ENCODE results near the gene CKM.

The CKM gene

DNA sequence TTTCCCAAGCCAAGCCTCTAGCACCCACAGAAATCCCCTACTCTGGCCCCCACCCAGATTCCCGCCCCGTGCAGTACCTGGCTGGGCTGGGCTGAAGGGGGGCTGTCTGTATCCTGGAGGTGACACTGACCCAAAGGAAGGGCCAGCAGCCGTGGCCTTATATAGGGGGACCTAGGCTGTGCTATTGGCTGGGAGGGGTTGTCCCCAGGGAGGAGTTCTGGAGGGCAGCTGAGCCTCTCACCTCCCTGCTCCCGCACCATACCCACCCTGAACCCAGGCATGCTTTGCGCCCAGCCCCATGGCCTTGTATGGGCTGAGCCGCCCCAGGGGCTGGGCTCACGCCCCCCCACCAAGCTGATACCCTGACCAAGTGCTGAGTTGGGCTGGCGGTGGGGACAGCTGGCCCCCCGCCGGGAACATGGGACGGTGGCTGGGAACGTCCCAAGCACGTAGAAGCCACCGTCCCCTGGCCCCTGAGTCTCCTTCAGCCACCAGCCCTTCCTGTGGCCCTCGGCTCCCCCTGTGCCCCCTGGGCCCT is at the start of gene CKM:
Gene CKM (minus strand): TSS at position 132 of the 538 bp plus-strand sequence. CDS start 3,162 bp downstream, outside the sequence.
- no peak for DNase-seq

DNA sequence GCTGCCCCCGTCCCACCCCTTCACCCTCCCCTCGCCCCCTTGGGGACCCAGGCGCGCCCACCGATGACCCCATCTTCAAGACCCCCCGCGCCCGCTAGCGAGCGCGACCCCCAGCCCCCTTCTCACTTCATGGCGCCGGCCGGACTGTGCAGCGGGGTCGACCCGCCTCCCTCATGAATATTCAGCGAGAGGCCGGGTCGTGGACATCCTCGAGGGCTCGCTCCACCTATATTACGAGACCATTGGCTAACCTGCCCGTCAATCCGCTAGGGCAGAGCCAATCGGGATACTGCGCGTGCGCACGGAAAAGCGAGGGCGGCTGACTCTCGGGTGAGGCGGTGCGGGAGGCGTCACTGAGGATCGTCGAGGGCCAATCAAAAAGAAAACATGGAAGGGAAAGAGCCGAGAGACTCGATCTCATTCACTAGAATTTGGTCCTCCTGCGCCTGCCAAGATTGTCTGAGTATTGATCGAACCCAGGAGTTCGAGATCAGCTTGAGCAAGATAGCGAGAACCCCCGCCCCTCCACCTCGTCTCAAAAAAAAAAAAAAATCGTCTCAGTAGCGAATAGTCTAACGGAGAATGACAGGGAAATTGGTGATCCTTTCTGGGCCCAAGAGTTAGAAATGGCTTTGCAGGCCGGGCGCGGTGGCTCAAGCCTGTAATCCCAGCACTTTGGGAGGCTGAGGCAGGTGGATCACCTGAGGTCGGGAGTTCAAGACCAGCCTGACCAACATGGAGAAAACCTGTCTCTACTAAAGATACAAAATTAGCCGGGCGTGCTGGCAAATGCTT is 47.9 kb upstream of the CKM start, which contains the start of gene ERCC2:
Gene ERCC2 (minus strand): TSS at position 164 of the 795 bp plus-strand sequence. CDS start 33 bp downstream, at position 131.
- DNase-seq, result peak; percentile 100

GRCh38 chr19:45368737-45369340 is 46.2 kb upstream of the CKM start:
- DNase-seq, result no peak

DNA sequence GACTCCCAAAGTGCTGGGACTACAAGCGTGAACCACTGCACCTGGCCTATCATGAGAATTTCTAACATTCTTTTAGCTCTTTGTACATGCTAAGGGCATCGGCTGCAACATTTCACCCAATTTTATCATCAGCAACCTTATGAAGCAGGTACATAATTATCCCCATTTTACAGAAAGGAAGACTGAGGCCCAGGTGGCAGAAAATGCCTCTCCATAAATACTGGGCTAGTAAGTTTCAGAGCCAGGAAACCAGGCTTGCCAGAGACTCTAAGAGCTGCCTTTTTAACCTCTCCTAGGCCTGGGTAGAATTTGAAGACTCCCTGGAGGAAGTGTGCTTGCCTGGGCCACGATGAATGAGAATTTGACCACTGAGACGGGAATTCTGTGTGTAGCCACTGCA is 45.5 kb upstream of the CKM start:
- no peak for DNase-seq

DNA sequence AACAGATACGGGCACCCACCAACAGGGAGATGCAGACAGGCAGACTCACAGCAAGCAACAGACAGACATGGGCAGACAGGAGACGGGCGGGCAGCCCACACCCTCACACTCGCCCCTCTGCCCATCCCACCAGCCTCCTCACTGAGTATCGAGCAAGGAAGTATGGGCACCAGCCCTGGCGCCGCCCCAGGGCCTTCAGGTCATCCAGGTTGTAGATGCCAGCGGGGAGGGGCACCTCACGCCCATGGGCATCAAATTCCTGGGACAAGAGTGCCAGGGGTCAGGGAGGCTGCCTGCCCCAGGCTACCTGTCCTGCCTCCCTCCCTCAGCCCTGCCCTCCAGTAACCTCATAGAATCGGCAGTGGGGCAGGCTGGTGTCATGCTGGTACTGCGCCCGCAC is 42.0 kb upstream of the CKM start:
- no peak for DNase-seq

GRCh38 chr19:45363861-45364459 is 41.3 kb upstream of the CKM start:
- no peak for DNase-seq

DNA sequence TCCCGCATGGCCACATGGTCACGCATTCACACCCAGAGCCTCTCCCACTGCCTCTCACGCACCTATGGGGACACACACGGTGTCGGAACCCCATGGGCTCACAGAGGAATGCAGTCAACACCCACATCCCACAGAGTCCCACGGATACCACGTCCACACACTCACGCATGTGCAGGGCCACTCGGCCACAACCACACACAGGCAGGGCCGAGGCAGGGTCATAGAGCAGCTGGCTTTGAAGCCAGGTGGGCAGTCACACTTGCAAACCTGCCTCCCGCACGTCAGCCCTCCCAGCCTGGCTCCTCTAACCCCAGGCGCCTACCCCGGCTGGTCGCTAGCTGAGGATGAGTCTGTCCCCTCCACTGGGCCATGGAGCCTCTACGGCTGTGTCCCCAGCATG is 39.6 kb upstream of the CKM start:
- no peak for DNase-seq

GRCh38 chr19:45361608-45362007 is 38.9 kb upstream of the CKM start:
- DNase-seq, result no peak

GRCh38 chr19:45358213-45358792 is 35.6 kb upstream of the CKM start:
- DNase-seq, result no peak

GRCh38 chr19:45357445-45357783 is 34.7 kb upstream of the CKM start:
- no peak for DNase-seq

DNA sequence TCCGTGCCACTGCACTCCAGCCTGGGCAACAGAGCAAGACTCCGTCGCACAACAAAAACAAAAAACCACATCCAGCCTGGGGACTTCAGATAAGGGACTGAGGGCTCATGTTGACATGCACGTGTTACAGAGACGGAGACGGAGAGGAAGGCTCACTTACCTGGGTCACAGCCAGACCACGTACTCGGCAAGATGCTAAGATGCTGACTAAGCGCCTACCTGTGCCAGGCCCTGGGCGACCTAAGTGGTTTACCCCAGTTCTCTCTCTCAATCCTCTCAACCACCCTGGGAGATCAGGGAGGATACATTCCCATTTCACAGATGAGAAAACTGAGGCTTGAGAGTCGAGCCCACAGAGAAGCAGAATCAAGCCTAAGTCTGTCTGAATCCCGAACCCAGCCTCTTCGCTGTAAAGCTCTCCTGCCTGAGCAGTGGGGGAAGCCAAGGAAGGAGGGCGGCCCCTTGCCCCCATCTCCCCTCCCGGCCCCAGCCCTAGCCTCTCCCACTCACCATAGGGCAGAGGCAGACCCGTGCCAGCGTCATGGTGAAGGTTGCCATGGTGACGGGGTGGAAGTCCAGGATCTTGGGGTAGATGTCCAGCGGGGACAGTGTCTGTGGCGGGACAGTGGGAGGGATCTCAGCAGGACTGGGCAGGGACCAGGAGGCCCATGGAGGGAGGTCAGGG is 34.2 kb upstream of the CKM start:
- no peak for DNase-seq

GRCh38 chr19:45355910-45356309 is 33.2 kb upstream of the CKM start:
- DNase-seq, result no peak

- DNase-seq, result no peak
These were observed 32.7 kb upstream of the CKM start for GRCh38 chr19:45355402-45355801.

- DNase-seq, result no peak
These were observed 31.7 kb upstream of the CKM start for GRCh38 chr19:45354241-45354842.

DNA sequence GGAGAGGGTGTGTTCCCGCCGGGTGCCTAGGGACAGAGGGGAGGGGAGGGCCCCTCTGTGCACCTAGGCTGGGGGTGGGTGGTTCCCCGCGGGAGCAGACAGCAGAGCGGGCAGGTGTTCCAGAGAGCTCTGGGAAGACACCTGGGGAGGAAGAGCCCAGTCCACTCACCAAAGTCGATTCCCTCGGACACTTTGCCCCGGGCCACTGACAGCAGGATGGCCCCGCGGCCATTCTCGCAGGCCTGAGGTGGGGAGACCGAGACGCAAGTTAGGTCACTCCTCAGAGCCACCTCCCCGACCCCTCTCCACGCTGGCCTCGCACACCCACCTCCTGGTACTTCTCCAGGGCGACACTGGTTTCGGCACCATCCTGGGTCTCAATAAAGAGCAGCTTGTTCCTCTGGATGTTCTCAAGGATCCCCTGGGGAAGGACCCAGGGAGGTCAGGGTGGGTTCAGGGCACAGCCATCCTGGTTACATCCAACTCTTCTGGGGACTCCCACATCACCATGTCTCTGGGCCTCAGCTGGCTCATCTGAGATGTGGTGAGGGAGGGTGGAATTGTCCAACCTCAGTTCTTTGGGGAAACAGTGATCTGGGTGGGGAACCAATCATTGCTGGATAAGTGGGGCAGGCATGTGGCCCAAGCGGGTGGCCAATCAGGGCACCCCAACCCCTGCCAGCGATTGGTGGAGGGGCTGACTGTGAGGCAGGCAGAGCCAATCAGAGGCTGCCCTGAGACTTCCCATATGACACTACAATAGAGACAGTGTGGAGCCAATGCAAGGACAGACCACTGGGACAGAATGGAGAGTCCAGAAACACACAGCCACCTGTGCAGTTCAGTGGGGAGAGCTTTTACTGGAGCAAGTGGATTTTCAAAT is 30.5 kb upstream of the CKM start:
- DNase-seq, result no peak

DNA sequence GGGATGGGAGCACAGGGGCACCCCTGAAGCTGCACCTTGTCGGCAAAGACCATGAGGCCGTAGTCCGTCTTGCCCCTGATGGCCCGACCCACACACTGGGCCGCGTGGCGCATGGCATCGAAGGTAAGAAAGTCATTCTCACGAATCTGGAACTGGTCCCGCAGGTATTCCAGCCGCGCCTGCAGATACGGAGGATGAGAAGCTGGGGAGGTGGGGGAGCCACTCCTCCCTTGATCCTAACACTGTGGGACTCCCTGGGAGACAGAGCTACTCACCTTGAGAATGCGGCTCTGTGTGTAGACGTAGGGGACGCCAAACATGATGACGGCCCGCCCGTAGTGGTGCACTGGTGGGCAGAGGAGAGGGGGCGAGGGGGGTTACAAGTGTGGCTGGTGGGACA is 29.8 kb upstream of the CKM start:
- DNase-seq, result no peak

DNA sequence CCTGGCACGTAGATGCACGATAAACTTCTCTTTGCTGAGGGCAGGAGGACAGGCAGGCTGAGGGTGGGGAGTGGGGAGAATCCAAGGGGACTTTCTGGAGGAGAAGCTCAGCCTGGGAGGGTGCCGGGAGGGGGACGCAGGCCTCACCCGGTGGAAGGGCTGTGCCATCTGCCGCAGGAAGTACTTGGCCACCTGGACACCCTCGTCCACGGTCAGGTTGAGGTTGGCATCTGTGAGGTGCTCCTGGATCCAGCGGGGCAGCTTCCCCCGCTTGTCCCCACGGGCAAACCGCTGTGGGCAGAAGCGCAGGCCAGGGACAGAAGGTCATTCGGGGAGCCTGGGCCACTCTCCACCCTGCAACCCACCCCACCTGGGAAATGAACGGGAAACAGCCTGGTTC is 29.4 kb upstream of the CKM start:
- no peak for DNase-seq

- no peak for DNase-seq
These were observed 28.8 kb upstream of the CKM start for GRCh38 chr19:45351401-45351952.

DNA sequence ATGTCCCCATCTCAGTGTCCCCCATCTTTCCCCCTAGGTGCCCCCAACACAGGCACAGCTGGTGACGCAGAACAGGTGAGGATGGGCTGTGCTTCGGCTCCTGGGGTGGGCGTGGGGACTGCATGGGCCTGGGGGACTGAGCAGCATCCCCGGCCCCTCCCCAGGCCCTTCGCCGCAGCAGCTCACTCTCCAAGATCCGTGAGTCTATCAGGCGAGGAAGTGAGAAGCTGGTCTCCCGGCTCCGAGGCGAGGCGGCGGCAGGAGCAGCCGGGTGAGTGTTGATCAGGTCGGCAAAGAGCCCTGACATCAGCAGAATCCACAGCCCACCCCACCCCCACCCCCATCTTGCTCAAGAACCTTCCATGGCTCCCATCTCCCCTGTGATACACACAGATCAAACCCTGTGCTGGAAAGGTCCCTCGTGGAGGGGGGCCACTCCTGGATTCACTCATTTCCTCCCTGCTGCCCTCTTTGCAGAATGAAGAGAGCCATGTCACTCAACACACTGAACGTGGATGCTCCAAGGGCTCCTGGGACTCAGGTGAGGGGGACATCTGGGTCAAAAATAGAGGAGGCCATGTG is 27.9 kb upstream of the CKM start:
- no peak for DNase-seq

DNA sequence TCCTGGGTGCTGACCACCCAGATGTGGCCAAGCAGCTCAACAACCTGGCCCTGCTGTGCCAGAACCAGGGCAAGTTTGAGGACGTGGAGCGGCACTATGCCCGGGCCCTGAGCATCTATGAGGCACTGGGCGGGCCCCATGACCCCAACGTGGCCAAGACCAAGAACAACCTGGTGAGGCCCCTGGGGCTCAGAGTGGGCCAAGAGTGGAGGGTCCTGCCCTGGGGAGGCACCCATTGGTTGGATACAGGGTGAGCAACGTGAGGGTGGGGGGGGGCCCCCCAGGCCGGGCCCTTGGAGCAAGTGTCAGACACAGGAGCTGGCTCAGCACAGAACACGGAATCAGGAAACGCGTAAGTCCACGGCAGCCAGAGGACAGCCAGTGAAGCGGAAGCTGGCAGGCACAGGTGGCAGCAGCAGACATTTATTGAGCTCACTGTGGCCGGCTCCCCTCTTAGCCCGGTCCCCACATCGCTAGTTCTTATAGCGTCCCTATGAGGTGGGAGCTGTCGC is 26.8 kb upstream of the CKM start:
- DNase-seq, result no peak

GRCh38 chr19:45349126-45349415 is 26.4 kb upstream of the CKM start:
- no peak for DNase-seq
